ENCODE results near the gene SLIT3.

GRCh38 chr5:169197343-169197742 lies 103.6 kb downstream of the SLIT3 start:
- peak in 4 of 6 experiments; percentile 27 to 48 (median 46) for TF ChIP-seq CTCF (IDR thresholded peaks at IDR 0.05)
- no peak for TF ChIP-seq POLR2A (IDR thresholded peaks at IDR 0.05)
